GM19043 (cell line): ENCODE data around the gene KAT2B.

Experiments used
- ATAC-seq: cut with Tn5 transposase; IDR thresholded peaks from one replicate; pipeline ENCODE4 v1.9.1; 2021; ENCODE audit warnings: low read depth; ENCODE audit not compliant: unreplicated experiment

The KAT2B gene

DNA sequence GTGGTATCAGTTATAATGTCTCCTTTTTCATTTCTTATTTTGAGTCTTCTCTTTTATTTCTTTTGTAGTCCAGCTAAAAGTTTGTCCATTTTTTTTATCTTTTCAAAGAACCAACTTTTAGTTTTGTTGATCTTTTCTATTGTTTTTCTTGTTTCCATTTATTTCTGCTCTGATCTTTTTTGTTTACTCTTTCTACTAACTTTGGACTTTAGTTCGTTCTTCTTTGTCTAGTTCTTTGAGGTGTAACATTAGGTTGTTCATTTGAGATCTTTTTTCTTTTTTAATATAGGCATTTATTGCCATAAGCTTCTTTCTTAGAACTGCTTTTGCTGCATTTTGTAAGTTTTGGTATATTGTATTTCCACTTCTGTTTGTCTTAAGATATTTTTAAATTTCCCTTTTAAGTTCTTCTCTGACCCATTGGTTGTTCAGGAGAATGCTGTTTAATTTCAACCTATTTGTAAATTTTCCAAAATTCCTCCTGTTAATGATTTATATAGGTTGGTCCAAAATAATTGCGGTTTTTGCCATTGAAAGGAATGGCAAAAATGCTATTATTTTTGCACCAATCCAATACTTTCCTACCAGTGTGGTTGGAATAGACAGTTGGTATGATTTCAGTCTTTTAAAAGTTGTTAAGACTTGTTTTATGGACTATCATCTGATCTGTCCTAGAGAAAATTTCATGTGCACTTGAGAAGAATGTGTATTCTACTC lies 51.2 kb downstream of the KAT2B start:
- no peak for ATAC-seq

GRCh38 chr3:20095470-20095869 lies 55.2 kb downstream of the KAT2B start:
- no peak for ATAC-seq

DNA sequence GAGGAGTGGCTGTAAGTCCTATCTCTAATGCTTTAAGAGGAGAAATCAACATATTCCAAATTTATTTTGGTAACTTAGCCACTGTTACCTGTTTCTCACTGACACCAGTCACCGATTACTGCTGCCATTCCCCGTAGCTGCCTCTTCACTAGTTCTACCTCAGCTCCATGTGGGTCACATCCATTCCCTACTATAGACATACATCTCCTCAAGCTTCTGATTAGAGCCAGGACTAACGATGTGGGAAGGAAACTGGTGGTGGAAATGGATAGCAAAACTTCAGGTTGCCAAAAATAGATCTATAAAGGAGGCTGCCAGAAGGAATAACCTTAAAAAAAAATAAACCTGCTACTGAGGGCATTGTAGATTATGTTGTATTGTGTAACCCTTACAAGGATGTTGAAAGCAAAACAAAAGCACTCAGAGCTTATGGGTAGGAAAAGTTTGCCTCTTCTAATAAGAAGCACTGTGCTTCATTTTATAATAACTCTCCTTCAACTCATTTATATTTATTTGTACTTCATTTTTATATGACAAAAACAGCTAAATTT lies 56.0 kb downstream of the KAT2B start:
- no peak for ATAC-seq

DNA sequence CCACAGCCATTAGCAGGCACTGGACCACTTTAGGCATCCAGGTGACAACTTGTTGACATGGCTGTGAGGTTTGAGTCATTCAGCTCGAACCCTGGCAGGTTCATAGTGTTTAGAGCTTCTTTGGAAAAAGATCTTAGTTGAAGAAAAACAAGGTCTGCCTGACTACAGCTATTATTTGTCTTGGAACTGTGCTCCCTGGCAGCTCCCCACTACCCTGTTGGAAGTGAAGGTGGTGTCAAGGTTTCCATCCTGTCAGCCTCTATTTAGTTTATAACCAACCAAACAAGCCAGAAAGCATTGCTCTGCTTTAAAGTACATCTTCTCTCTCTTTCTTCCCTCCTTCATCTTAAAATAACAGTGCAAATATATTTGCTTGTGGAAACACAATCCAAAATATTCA lies 56.8 kb downstream of the KAT2B start:
- no peak for ATAC-seq

GRCh38 chr3:20099060-20099459 lies 58.8 kb downstream of the KAT2B start:
- ATAC-seq = no peak

DNA sequence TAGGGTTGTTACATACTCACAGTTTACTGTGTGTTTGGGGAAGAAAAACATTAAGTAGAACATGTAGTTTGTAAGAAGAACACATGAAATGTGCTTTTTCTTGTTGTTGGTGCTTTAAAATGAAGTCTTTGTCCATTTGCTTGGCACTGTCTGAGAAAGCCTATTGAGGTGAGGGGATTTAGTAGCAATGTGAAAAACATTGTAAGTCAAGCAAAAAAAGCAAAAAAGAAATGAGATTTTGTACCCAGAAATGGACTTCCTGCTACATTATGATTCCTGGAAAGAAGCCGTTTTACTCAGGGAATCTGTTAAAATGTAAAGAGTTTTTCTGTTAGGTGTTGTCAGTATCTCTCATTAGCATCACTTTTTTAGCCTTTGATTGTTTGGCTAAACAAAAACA lies 59.9 kb downstream of the KAT2B start:
- ATAC-seq = no peak

DNA sequence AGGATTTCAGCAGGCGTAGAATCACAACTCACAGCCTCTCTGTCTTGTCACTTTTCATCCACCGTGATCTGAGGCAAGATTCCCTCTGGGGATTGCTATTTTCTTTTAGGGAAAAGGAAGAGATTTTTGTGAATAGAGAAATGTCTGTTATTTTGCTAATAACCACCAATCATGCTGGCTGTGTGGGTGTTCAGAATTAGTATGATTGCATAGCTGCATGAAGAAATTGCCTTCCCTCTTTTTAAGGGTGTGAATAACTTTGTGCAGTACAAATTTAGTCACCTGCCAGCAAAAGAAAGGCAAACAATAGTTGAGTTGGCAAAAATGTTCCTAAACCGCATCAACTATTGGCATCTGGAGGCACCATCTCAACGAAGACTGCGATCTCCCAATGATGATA lies 60.8 kb downstream of the KAT2B start:
- ATAC-seq = no peak

DNA sequence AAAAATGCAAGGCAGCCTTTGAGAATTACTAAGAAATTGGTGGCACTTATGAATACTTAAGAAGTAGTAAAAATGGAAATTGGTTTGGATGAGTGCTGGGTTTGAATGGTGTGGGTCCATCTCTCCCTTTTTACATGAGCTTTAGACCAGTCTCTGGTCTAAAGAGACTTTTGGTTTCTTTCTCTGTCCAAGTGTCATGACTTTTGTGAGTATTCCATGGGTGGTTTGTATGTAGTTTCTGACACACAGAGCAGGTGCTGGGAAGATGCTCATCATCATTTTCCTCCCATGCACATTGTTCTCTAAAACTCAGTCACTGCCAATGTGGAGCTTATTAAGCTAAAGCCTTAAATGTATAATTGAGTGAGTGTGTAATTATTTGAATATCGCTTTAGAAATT lies 63.5 kb downstream of the KAT2B start:
- ATAC-seq = peak; percentile 11

- peak; percentile 46 for ATAC-seq
These were observed 64.0 kb downstream of the KAT2B start for GRCh38 chr3:20104167-20104661.

DNA sequence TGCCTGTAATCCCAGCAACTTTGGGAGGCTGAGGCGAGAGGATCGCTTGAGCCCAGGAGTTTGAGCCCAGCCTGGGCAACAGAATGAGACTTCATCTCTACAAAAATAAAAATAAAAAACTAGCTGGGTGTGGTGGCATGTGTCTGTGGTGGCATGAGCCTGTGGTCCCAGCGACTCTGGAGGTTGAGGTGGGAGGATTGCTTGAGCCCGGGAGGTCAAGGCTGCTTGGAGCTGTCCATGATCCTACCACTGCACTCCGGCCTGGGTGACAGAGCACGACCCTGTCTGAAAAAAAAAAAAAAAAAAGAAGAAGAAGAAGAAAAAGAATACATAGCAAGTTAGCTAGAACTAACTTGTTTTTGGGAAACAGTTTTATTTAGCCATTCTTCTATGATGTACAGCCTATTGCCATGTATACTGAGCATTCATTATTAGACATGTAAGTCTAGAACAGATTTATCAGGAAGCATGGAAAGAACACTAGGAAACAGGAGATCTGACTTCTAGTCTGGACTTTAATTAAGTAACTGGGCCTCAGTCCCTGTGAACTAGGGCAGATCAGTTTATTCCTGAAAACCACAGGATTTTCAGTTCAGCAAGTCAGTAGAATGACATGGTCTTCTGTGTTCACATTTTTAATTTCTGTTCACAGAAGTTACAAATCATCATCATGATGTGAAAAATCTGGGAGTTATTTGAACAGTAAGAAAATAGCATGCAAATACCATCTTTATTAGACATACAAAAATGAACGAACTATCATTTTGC lies 65.5 kb downstream of the KAT2B start:
- ATAC-seq = no peak

DNA sequence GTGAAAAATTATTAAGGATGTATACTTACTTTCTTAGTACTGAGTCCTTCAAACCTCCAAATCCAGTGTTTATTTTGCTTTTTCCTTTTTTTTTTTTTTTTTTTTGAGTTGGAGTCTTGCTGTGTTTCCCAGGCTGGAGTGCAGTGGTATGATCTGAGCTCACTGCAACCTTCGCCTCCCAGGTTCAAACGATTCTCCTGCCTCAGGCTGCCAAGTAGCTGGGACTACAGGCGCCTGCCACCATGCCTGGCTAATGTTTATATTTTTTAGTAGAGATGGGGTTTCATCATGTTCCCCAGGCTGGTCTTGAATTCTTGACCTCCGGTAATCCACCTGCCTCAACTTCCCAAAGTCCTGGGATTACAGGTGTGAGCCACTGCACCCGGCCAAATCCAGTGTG lies 67.5 kb downstream of the KAT2B start:
- no peak for ATAC-seq

DNA sequence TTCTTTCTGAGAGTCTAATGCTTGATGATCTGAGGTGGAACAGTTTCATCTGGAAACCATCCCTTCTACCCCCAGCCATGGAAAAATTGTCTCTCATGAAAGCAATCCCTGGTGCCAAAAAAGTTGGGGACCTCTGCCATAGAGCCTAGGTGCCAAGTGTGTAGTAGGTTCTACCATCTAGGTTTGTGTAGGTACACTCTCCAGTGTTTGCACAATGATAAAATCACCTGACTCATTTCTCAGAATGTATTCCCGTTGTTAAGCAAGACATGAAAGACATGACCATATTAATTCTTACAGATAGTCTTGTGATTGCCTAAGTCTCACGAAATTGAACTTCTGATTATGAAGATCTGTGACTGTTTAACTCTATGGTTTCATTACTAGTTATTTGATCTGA lies 68.6 kb downstream of the KAT2B start:
- ATAC-seq = no peak

DNA sequence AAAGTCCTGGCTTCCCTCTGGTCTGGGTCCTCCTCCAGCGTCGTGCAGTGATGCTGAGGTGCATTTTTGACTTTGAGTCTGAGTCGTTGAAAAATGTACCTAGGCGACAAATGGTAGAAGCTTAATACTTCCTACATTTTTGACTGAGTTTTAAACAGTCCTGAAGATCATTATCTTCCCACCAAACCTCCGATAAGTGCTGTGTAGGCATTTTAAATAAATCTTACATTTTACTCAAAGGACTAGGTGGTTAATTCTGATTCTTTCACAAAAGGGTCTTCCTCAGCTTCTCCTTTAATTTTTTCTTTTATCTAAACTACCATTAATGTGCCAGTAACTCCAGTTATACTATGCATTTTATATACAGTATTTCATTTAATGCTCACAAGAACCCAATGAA lies 70.6 kb downstream of the KAT2B start:
- no peak for ATAC-seq

GRCh38 chr3:20111836-20112235 lies 71.6 kb downstream of the KAT2B start:
- ATAC-seq = no peak

DNA sequence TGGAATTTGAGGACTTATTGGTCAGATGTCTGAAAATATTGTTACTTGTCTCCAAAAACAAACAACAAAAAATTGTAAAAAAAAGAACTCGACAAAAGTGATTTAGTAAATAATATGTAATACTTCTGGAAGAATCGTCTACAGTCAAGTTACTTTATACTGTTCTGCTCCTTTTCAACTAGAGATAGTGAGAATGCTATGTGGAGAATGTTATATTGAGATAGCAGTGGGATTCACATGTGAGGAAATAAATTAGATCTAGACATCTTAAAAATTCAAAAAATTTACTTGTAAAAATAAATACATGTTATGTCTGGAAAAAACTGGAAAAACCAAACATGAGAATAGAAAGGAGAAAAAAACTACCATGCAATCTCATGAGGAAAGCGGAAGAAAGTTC lies 80.8 kb downstream of the KAT2B start:
- no peak for ATAC-seq

DNA sequence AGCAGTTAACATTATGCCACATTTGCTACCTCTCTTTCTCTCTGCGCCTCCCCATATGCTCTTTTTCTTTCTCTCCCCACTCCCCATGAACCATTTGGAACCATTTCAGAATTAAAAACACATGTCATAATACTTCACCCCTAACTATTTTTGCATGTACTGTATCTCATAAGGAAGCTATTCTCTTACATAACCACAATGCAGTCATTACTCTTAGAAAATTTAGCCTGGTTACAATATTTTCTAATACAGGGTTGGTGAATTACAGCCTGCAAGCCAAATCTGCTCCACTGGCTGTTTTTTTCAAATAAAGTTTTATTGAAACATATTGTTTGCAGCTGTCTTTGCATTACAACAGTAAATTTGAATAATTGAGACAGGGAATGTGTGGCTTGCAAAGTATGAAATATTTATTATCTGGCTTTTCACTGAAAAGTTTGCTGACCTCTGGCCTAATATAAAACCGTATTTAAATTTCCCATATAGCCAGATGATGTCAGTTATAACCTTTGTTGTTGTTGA lies 82.9 kb downstream of the KAT2B start:
- no peak for ATAC-seq

DNA sequence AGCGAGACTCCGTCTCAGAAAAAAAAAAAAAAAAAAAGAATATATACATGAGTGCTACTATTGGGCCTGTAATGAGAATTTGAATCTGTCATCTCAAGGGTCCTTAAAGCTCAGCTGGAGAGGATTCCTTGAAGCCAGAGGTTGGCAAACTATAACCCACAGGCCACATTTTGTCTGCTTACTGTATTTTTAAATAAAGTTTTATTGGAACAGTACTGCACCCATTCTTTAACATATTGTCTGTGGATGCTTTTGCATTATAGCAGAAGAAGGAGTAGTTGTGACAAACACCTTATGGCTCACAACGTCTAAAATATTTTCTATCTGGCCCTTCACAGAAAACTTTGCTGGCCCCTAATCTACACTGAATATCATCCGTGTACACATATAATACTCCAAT lies 85.0 kb downstream of the KAT2B start:
- ATAC-seq = no peak

DNA sequence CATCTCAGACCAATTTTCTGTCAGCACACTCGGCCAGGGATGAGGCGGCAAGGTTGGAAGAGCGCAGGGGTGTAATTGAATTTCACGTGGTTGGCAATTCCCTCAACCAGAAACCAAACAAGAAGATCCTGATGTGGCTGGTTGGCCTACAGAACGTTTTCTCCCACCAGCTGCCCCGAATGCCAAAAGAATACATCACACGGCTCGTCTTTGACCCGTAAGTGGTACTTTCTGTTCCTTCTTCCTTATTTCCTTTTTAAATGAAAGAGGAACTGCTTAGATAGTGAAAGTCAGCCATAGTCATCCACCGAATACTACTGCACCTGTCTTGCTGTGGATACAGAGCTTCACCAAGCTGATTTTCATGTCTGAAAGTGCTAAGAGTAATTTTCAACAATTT lies 85.7 kb downstream of the KAT2B start:
- ATAC-seq = peak; percentile 99

GRCh38 chr3:20128358-20128757 lies 88.1 kb downstream of the KAT2B start:
- no peak for ATAC-seq

- no peak for ATAC-seq
These were observed 89.9 kb downstream of the KAT2B start for GRCh38 chr3:20130106-20130505.

GRCh38 chr3:20136231-20136630 lies 96.0 kb downstream of the KAT2B start:
- no peak for ATAC-seq

GRCh38 chr3:20137647-20138046 lies 97.4 kb downstream of the KAT2B start:
- no peak for ATAC-seq
